GF-D8 (cell line): ENCODE measurements around the gene CHD2.
"Not testable (repeated sequence)": the region's sequence is repeated elsewhere in the genome, so short reads cannot be mapped to it uniquely, and the experiment has no call there.

Source experiments
- DNase-seq: peaks from one replicate; lab custom pipeline; 2025; lab: John Stamatoyannopoulos, UW

CHD2 gene

DNA sequence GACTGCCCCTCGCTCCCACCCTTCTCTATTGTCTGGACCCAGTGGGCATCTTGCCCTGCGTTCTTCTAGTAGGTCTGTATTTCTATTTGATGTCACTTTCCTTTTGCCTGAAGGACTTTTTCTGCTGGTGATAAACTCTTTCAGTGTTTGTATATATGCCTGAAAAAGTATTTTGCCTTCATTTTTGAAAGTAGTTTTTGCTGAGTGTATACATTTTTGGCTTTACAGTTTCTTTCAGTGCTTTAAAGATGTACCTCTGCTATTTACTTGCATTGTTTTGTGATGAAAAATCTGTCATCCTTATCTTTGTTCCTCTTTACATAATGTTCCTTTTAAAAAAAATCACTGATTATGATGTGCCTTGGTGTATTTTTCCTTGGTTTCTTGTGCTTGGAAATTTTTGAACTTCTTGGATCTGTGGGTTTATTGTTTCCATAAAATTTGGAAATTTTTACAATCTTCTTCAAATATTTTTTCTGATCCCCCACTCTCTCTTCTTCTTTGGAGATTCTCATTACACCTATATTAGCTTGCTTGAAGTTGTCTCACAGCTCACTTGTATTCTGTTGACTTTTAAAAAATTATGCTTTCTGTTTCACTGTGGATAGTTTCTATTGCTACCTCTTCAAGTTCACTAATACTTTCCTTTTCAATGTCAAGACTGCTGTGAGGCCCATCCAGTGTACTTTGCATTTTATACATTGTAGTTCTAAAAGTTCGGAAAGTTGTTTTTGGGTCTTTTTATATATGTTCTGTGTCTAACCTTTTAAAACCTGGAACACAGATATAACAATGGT lies 121.0 kb downstream of the CHD2 start:
- no peak for DNase-seq

GRCh38 chr15:93024293-93024692 lies 124.2 kb downstream of the CHD2 start:
- DNase-seq: no peak

DNA sequence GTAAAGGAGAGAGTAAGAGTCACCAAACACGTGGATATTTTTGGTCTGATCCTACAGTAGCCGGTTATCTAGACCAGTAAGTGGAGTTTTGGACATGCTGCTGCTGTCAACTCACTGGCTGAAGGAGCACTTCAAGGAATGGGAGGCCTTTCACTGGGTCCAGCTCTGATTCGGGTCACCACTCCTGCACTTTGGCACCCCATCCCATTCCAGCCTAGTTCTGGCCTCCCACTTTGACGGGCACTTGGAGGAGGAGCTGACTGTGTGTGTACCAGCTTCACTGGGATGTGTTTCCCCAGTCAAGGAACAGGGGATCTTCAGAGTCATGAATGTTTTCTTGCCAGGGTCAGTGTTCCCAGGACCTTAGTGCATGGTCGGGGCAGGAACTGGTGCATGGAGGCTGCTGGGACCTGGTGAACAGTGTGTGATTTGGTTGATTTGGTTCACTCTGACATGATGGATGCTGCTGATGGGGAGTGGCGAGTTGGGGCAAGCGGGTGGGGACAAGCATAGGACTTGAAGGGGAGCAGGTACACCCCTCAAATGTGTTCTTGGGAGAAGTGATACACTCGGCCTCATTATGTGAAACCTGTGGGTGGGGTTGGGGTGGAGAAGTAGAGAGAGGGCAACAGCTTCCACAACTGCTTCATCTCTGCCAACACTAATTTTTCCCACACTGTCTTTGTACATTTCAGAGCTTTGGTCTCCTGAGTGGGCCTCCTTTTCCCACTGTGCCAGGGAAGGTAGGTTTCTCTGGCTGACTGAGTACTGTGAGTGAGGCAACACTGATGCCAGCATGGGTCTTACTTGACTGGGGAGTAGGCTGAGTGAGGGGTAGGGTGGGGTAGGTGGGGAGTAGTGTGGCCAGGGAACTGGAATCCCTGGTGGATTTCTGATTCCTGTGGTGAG lies 124.8 kb downstream of the CHD2 start:
- no peak for DNase-seq

GRCh38 chr15:93025625-93025982 lies 125.5 kb downstream of the CHD2 start:
- peak; percentile 17 for DNase-seq

- no peak for DNase-seq
Measured at GRCh38 chr15:93026380-93026817, 126.3 kb downstream of the CHD2 start.

GRCh38 chr15:93027413-93027812 lies 127.3 kb downstream of the CHD2 start:
- DNase-seq: no peak

GRCh38 chr15:93028111-93028631 lies 128.0 kb downstream of the CHD2 start:
- no peak for DNase-seq

DNA sequence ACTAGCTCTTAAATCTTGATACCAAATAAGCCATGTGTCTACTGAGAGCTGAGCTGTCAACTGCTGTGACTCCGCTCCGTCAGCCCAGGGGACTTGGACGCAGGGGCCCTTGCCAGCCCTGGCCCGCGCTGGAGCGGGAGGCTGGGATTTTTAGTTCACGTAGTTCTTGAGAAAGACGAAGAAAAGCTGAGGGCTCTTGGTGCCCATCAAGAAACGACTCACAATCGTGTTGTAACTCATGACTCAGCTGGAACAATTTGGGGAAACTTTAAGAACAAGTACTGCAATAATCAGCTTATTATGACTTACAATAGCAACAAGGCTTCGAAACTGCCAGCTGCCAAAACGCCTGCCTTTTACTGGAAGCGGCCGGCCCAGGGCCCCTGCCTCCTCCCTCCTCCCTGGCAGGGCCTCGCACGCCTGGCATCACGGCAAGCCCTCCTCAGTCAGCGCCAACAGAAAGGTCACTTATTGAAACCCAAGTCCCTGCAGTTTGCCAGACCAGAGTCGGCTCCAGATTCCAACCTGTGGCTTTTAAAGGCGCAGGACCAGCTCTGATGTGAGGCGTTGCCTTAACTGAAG lies 128.6 kb downstream of the CHD2 start:
- peak; percentile 16 for DNase-seq

DNA sequence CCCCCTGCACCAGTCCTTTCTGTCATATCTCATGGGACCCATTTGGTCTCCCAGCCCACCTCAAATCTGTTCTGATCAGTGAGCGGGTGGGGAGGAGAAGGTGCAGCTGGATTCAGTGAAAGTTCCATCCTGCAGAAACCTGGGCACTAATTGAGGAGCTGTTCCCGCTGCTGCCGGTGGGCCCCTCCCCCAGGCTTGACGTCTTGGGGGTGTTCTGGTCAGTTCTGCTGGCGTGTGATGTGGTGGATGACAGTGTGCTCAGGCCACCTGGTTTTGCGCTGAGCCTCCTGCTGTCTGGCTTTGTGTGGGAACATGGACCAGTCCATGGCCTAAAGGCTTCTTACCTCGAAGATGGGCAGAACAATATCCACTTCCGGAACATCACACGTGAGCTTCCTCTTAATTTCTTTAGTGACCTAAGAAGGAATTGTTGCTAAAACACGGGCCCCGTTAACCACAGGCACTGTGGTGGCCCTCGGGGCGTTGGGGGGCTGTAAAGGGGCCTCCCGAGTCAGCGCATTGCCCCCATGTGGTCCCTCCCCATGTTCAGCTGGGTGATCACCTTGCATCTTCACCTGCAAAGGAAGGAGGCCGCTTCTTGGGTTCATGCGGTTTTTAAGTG lies 129.2 kb downstream of the CHD2 start:
- no peak for DNase-seq

DNA sequence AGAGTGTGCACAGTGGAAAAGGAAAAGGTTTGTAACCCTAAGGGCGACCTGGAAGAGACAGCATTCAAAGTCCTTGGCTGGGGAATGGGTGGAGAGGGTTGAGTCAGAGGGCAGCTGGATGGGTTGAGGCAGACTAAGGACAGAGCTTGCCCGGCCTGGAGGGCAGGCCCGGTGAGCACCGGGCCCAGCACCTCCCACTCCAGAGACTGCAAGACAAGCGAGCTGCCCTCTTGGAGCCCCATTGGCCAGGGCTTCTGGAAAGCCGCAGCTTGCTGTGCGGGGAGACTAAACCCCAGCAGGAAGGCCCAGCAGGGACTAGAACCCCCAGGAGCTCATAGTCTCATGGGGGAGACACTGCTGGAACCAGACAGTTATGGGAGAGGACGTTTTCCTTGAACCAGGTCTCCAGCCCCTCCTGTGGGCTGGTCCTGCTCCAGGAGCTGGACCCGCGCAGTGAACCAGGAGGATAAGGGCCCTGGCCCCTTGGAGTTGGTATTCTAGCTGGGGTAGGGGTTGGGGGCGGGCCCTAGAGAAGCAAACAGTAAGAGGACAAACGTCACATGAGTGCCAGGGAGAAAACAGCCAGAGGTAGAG lies 129.8 kb downstream of the CHD2 start:
- no peak for DNase-seq

DNA sequence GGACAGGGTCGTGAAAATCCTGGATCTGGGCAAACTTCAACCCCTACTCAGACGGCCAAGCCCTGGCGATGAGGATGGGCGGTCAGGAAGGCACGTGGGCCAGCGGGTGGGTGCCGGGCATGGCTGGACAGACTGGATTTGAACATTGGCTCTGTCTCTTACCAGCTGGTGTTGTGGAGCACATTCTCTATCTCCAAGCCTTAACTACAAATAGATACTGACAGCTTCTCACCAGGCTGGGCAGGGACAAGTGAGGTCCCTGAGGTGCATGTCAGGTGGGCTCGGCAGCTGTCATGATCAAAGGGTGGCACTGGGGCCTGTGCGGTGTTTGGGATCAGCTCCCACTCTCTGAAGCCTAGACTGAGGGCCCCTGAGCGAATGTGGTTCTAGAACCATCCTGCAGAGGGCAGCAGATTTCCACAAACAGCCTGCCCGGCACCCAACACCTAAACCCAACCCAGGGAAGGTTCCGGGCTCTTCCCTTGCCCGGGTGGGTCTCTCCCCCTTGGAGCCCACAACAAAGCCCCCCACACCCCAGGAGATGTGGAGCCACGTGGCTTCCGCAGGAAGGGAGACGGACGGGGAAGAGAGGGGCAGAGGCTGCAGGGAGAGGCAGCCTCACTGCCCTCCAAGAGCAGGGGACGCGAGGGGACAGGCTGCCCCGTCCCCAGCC lies 130.4 kb downstream of the CHD2 start:
- no peak for DNase-seq

- no peak for DNase-seq
Measured at GRCh38 chr15:93031103-93031464, 131.0 kb downstream of the CHD2 start.

GRCh38 chr15:93031557-93032384 lies 131.6 kb downstream of the CHD2 start:
- not testable (repeated sequence) for DNase-seq

- DNase-seq: not testable (repeated sequence)
Measured at GRCh38 chr15:93032515-93033206, 132.5 kb downstream of the CHD2 start.

GRCh38 chr15:93033434-93034045 lies 133.4 kb downstream of the CHD2 start:
- no peak for DNase-seq

GRCh38 chr15:93034512-93034911 lies 134.4 kb downstream of the CHD2 start:
- no peak for DNase-seq

DNA sequence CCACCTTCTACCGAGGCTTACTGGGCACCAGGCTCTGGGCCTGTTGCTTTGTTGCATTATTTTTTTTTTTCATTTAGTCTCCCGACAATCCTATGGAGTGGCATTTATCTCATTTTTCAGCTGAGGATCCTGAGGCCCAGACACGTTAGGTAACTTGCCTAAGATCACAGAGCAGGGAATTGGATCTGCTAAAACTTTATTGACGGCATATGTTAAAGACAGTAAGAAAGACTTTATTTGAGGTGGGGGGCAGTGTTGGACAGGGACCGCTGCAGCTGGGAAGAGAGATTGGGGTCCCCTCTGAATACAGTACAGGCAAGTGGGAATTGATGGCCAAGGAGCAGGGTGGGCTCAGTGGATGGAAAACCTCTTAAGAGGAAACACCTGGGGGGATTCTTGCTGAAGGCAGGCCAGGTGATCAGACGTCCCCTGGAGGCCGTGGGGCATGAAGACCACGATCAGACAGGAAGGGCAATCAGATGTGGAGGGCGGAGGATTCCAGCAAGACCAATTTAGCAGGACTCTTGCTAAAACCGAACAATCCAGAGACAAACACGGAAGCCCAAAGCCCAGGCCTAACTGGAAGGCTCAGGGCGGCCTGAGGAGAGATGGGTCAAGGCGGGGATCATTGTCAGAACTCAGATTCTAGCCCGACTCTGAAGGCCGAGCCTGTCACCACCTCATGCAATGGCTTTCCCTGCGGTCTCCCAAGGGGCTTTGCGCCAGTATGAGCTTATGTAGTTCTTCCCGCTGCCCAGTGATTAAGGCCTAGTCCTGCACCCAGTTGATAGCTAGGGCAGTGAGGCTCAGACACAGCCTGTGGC lies 135.2 kb downstream of the CHD2 start:
- DNase-seq: no peak
